Measurements from ENCODE around the gene TMEM14C. TPM values are rescaled to one million over a fixed set of nuclear protein-coding genes. Genes with fewer than 3 reads are reported as not detected.
"Not testable (repeated sequence)": the region's sequence is repeated elsewhere in the genome, so short reads cannot be mapped to it uniquely, and the experiment has no call there.

Gene TMEM14C
- total RNA-seq, 4 donors from 2014 or later = 93.2 to 130 (median 117) TPM

DNA sequence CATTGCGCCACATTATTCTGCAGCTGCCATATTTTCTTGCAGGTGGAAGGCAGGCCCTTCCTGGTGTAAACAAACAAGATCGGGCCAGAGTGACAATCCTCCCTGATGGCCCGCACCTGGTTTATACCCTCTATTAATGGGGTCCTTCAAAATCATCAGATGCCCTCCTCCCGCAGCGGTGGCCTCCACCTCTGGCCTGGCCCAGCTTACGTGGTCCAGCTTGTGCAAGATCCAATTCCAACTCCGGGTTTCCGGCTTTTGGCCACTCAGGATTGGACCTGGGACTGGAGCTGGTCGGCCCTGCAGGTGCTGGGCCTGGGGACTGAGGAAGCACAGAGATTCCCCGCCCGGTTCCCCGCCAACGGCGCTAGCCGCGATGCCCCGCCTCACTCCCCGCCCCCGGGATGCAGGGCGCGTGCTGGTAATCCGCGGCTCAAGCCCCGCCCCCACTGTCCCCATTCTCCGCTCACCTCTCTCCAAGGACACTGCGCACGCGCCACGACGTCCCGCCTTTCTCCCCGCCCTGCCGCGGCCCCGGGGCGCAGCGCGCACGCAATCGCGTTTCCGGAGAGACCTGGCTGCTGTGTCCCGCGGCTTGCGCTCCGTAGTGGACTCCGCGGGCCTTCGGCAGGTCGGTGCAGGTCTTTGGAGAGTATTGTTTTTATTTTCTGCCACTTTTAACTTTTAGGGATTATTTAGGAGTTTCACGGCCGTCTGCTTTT is 24.5 kb downstream of the TMEM14C start, which contains the start of gene TMEM14B:
TSS of gene TMEM14B (plus strand) at position 555 of the 722 bp plus-strand sequence. CDS start 1,441 bp downstream, outside the sequence.
- no peaks in the 10 kb centered on the region for H3K27me3 ChIP-seq
- peak; percentile 68 to 72 for TF ChIP-seq POLR2A (IDR thresholded peaks at IDR 0.05)
- no peak for TF ChIP-seq CTCF (IDR thresholded peaks at IDR 0.05 in 4 of 5, conservative IDR thresholded peaks at IDR 0.05 in 1 of 5)
- peak within 1 kb of the TSS; percentile 69 to 91 (median 74) for H3K4me3 ChIP-seq
- H3K27ac ChIP-seq = peak within 1 kb of the TSS; percentile 78 to 95 (median 86)
- H3K9me3 ChIP-seq = no peaks in the 10 kb centered on the region
- intact Hi-C loops (cut with DNase I; ENCODE audit: low total_unique reads) = loop anchor here (1.0 kb wide), 3 partner anchors 25 to 236 kb away; partner anchors contain the start of genes C6orf52 and PAK1IP1
- peaks cover 22 to 26% of the 10 kb centered on the region in 2 donors for H3K4me1 ChIP-seq
- peaks cover 0 to 19% of the 10 kb centered on the region in 2 donors for H3K36me3 ChIP-seq
- ATAC-seq (peak; percentile 97), DNase-seq (peak; percentile 99)
- in situ Hi-C loops (cut with MboI; ENCODE audit: low sequenced_read_pairs in 4 of 4) = loop anchor here in 1 of 4 donors (10.0 kb wide), 1 partner anchor 53 kb away; the partner anchor contains the start of genes C6orf52 and PAK1IP1

DNA sequence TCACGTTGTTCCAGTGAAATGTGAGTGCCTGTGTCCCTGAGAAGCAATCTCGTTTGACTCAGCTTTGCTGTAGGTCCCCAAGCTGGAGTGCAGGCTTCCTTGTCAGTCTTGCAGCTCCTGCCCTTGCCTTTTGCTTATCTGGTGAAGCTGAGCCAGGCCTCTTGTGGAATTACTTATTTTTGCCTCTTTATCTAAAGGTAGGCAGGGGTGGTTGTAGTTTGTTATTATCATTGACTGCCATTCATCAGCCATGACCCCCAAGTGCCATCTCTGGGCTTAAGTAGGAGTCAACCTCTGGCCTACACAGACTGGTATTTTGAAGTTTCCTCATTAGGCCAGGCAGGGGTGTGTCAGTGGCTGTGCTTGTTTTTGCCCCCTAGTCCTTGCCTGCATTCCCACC is 26.9 kb downstream of the TMEM14C start:
- peaks cover 22 to 26% of the 10 kb centered on the region in 2 donors for H3K4me1 ChIP-seq
- no peak for TF ChIP-seq CTCF (IDR thresholded peaks at IDR 0.05 in 4 of 5, conservative IDR thresholded peaks at IDR 0.05 in 1 of 5)
- TF ChIP-seq POLR2A (IDR thresholded peaks at IDR 0.05) = no peak
- peak overlapping the region in 1 of 4 donors; percentile 83 for H3K27ac ChIP-seq
- peaks cover 0 to 43% of the 10 kb centered on the region in 2 donors for H3K36me3 ChIP-seq
- ATAC-seq = no peak
- intact Hi-C loops (cut with DNase I; ENCODE audit: low total_unique reads) (no loop called here), in situ Hi-C loops (cut with MboI; ENCODE audit: low sequenced_read_pairs in 4 of 4) (loop anchor here in 1 of 4 donors (10.0 kb wide), 1 partner anchor 55 kb away; the partner anchor contains the start of genes C6orf52 and PAK1IP1)
- DNase-seq = no peak
- H3K27me3 ChIP-seq = no peaks in the 10 kb centered on the region
- no peak overlapping the region for H3K4me3 ChIP-seq
- H3K9me3 ChIP-seq = no peaks in the 10 kb centered on the region

- H3K27ac ChIP-seq; H3K9me3 ChIP-seq; H3K27me3 ChIP-seq; DNase-seq; intact Hi-C loops (cut with DNase I; ENCODE audit: low total_unique reads); in situ Hi-C loops (cut with MboI; ENCODE audit: low sequenced_read_pairs in 4 of 4); ATAC-seq; H3K4me3 ChIP-seq: not testable (repeated sequence)
- Histone ChIP-seq H3K4me1 (peaks cover 22 to 26% of the 10 kb centered on the region in 2 donors), H3K36me3 (peaks cover 0 to 50% of the 10 kb centered on the region in 2 donors)
These were observed 27.7 kb downstream of the TMEM14C start for GRCh38 chr6:10750568-10750967.

GRCh38 chr6:10751757-10752156 is 28.9 kb downstream of the TMEM14C start:
- Histone ChIP-seq H3K36me3 (peaks cover 0 to 58% of the 10 kb centered on the region in 2 donors), H3K4me1 (peaks cover 20 to 29% of the 10 kb centered on the region in 2 donors)
- H3K4me3 ChIP-seq; in situ Hi-C loops (cut with MboI; ENCODE audit: low sequenced_read_pairs in 4 of 4); ATAC-seq; H3K27me3 ChIP-seq; H3K27ac ChIP-seq; H3K9me3 ChIP-seq; intact Hi-C loops (cut with DNase I; ENCODE audit: low total_unique reads); DNase-seq: not testable (repeated sequence)

DNA sequence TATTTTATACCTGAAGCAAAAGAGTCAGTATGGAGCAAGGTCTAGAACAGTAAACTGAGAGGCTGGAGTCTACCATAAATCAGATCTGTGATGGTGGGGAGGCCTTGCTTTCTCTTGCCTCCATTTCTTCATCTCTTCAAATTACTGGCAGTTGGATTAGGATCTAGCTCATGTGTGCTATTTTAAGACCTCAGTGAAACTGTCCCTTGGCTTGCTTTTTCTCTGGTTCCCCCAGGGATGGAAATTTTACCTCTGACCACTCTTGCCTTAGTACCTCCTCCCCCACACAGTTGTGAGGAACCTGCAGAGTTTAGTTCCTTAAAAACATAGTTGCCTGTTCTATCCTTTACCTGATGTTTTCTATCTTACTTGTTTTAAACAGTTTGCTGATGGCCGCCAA is 33.2 kb downstream of the TMEM14C start:
- in situ Hi-C loops (cut with MboI; ENCODE audit: low sequenced_read_pairs in 4 of 4) (no loop called here), intact Hi-C loops (cut with DNase I; ENCODE audit: low total_unique reads) (no loop called here)
- no peak for DNase-seq
- H3K4me1 ChIP-seq = peaks cover 0 to 4% of the 10 kb centered on the region in 2 donors
- ATAC-seq = no peak
- no peaks in the 10 kb centered on the region for H3K9me3 ChIP-seq
- H3K27me3 ChIP-seq = no peaks in the 10 kb centered on the region
- TF ChIP-seq POLR2A (IDR thresholded peaks at IDR 0.05) = no peak
- no peak for TF ChIP-seq CTCF (IDR thresholded peaks at IDR 0.05 in 4 of 5, conservative IDR thresholded peaks at IDR 0.05 in 1 of 5)
- no peak overlapping the region for H3K27ac ChIP-seq
- no peak overlapping the region for H3K4me3 ChIP-seq
- H3K36me3 ChIP-seq = peaks cover 0 to 51% of the 10 kb centered on the region in 2 donors

All from gastrocnemius medialis (tissue), 4 donors.